ENCODE data around the gene SIDT2. TPM values are rescaled to one million over a fixed set of nuclear protein-coding genes. Genes with fewer than 3 reads are reported as not detected.

The SIDT2 gene
- polyA plus RNA-seq, 1 donor: 43.3 TPM

GRCh38 chr11:117189941-117190544, 11.5 kb downstream of the SIDT2 start:
- DNase-seq: no peak

DNA sequence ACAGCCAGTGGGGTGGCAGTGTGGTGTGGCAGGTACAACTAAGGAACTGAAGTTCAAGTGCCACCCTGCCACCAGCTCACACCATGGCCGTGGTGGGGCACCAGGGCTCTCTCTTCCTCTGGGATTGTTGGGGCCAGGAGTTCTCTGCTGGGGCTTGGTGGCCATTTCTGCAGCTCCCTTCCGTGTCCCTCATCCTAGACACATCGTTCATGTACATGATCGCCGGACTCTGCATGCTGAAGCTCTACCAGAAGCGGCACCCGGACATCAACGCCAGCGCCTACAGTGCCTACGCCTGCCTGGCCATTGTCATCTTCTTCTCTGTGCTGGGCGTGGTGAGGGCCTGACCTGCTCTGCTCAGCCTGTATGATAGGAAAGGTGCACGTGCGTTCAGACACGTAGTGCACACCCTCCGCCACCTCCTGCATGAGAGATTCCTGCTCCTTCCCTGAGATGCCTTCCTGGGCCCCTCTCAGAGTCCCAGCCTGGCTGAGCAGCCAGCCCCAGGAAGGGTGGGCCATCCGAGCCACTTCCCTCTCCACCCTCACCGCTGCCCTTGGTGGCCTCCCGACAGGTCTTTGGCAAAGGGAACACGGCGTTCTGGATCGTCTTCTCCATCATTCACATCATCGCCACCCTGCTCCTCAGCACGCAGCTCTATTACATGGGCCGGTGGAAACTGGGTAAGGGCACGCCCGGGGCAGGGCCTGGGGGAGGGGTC, 13.3 kb downstream of the SIDT2 start:
- DNase-seq: no peak

DNA sequence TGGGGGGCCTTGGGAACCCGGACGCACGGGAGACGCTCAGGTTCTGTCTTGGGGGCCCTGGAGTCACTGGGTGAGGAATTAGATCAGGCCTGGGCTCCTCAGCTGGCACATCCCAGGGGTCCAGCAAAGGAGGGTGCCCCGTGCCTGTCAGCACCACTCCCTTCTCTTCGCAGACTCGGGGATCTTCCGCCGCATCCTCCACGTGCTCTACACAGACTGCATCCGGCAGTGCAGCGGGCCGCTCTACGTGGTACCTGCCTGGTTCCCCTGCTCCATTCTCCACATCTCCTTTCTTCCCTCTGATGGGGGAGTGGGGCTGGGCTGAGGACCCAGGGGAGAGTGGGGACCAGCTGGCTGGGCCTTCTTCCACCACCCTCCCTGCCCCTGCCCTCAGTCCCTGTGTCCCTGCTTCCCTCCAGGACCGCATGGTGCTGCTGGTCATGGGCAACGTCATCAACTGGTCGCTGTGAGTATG, 13.9 kb downstream of the SIDT2 start:
- DNase-seq: no peak

DNA sequence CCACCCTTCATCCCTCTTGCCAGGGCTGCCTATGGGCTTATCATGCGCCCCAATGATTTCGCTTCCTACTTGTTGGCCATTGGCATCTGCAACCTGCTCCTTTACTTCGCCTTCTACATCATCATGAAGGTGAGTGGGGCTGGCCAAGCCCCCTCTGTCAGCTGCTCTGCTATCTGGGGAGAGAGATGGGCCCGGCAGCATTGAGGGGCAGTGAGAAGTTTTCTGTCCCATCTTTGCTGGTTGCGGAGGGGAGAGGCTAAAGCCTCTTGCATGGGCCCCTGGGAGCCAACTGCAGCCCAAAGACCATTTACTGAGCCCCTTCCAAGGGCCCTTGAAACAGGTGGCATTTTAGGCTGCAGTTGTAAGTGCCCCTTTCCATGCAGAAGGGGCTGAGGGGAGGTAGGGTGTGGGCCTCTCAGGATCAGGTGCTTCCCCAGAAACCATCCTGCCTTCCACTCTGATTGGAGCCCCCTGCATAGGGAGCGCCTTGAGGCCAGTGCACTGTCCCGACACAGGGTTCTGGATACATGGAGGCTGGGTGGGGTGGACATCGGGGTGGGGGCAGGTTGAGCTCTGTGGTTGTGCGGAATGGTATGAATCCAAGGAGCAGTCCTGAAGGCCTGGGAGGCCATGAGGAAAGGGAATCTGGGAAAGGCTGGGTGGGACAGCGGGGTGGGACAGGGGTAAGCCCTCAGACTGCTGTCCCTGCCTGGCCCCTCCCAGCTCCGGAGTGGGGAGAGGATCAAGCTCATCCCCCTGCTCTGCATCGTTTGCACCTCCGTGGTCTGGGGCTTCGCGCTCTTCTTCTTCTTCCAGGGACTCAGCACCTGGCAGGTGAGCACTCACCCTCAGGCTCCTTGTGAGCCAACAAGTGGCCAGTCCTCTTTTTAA, 14.8 kb downstream of the SIDT2 start:
- DNase-seq: no peak

DNA sequence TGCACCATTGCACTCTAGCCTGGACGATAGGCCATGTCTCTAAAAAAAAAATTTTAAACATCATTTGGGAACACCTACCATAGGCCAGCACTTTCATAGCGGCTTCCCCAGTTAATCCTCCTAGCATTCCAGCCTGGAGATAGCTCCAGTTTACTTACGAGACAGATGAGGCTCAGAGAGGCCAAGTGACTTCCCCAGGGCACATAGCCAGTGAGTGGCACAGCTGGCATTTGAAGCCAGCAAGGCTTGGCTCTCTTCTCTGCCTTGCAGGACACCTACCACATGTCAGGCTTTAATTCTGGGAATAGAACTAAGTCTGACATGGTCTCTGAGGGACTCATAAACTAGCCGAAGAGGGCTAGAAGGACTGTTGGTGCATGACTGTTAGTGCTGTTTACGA, 15.7 kb downstream of the SIDT2 start:
- no peak for DNase-seq

DNA sequence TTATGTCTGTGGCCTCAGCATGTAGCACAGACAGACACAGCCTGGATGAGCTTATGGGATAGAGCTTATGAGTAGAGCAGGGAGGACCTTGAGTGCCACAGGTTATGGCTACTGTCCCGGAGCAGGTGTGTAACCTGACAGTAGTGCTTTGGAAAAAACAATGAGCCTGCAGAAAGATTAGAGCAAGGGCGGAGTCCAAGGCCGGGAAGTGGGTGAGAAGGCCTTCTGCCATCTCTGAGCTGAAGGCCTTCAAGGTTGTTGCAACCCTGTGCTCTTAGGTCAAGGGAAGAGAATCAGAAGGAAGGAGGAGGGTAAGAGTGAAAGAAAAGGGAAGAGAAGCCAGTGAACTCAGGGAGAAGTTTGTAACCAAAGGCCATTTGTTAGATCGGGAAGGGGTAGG, 16.7 kb downstream of the SIDT2 start:
- no peak for DNase-seq

- DNase-seq: no peak
Observed at GRCh38 chr11:117195761-117196160, 17.2 kb downstream of the SIDT2 start.

GRCh38 chr11:117197006-117197405, 18.5 kb downstream of the SIDT2 start:
- DNase-seq: no peak

GRCh38 chr11:117197516-117198456, 19.2 kb downstream of the SIDT2 start:
- no peak for DNase-seq

DNA sequence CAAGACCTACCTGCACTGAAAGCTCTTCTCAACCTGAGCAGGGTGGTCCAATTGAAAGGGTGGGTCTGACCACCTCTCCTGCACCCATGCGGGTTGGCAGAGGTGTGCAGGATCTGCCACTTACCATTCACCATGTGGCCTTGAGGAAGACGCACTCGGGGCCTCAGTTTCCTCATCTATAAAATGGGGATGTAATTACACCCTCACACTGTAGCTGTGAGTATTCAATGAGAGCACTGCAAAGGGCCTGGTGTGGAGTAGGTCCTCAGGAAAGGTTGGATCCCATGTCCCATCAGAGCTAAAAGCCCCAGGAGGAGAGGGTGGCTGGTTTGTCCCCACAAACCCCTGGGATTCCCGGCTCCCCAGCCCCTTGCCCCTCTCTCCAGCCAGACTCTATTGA, 20.1 kb downstream of the SIDT2 start:
- no peak for DNase-seq

DNA sequence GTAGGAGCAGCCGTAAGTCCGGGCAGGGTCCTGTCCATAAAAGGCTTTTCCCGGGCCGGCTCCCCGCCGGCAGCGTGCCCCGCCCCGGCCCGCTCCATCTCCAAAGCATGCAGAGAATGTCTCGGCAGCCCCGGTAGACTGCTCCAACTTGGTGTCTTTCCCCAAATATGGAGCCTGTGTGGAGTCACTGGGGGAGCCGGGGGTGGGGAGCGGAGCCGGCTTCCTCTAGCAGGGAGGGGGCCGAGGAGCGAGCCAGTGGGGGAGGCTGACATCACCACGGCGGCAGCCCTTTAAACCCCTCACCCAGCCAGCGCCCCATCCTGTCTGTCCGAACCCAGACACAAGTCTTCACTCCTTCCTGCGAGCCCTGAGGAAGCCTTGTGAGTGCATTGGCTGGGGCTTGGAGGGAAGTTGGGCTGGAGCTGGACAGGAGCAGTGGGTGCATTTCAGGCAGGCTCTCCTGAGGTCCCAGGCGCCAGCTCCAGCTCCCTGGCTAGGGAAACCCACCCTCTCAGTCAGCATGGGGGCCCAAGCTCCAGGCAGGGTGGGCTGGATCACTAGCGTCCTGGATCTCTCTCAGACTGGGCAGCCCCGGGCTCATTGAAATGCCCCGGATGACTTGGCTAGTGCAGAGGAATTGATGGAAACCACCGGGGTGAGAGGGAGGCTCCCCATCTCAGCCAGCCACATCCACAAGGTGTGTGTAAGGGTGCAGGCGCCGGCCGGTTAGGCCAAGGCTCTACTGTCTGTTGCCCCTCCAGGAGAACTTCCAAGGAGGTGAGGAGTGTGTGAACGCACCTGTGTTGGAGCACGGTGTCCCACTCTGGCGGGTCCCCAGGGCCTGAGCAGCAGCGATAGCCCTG, 20.7 kb downstream of the SIDT2 start, which contains the start of gene TAGLN:
Gene TAGLN, plus strand, starts transcription at position 318 of the 863 bp plus-strand sequence. CDS start 3,644 bp downstream, outside the sequence.
- DNase-seq: peak; percentile 72

- DNase-seq: no peak
Observed at GRCh38 chr11:117199916-117200812, 21.6 kb downstream of the SIDT2 start.

DNA sequence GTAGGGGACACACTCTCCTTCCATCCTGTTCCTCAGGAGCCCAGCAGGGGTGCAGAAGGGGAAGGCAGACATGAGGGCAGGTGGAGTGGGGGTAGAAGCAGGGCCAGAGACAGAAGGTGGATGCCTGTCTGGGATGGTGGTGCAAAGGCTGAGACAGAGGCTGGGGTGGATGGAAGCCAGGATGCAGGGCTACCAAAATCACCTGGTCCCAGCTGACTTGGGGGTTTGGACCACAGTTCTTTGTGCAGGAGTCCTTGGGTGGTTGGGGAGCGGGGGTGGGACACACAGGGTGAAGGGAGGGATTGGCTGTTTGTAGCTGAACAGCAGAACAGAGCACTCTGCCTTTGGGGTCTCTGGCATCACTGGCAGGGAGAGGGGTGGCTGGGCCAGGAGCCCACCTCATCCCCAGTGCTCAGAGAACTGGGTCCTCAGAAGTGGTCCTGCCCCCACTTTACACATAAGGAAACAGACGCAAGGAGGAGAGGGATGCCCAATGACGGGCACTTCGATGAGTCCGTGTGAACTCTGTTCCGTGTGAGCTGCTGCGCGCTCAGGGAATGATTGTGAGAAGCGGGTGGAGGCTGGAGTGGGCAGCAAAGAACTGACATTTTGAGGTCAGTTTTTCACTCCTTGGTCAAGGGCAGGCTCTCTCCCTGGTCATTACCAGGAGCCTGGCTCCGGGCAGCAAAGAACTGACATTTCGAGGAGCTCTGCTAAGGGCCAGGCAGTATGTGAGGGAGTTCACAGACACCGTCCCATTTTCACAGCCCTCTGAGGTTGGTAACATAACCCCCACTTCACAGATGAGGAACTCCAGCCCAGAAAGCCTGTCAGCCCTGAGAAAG, 22.5 kb downstream of the SIDT2 start:
- DNase-seq: no peak

DNA sequence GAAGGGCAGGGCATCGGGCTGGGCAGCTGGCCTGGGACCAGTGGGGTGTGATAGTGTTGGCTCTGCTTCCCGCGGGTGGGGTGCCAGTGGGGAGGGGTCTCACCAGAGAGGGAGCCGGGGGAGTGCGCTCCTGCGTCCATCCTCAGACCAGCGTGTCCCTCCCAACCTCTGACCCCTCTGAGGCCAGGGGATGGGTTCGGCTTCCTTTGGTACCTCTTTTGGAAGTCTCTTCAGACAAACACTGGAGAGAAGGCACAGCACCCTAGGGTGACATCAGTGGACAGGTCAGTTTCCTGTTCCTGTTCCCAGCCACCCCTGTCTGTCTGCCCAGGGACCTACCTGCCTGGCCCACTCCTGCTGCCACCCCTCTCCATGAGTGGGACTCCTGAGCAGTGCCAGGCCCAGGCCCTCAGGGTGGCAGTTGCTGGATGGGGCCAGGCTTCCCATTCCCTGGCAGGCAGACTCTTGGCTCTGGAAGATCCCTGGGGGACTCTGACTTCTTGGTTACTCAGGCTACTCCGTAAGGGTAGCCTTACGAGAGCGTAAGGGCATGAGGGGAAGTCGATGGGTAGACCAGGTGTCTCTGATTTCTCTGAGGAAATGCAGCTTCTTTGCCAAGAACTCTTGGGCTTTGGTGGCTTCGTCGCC, 23.2 kb downstream of the SIDT2 start:
- DNase-seq: no peak

GRCh38 chr11:117202386-117203068, 24.0 kb downstream of the SIDT2 start:
- DNase-seq: no peak

DNA sequence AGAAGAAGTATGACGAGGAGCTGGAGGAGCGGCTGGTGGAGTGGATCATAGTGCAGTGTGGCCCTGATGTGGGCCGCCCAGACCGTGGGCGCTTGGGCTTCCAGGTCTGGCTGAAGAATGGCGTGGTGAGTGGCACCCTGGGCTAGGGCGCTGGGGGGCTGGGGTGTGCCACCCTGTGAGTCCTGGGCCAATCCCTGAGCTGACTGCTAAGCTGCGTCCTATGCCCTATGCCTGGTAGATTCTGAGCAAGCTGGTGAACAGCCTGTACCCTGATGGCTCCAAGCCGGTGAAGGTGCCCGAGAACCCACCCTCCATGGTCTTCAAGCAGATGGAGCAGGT, 24.5 kb downstream of the SIDT2 start:
- no peak for DNase-seq

DNA sequence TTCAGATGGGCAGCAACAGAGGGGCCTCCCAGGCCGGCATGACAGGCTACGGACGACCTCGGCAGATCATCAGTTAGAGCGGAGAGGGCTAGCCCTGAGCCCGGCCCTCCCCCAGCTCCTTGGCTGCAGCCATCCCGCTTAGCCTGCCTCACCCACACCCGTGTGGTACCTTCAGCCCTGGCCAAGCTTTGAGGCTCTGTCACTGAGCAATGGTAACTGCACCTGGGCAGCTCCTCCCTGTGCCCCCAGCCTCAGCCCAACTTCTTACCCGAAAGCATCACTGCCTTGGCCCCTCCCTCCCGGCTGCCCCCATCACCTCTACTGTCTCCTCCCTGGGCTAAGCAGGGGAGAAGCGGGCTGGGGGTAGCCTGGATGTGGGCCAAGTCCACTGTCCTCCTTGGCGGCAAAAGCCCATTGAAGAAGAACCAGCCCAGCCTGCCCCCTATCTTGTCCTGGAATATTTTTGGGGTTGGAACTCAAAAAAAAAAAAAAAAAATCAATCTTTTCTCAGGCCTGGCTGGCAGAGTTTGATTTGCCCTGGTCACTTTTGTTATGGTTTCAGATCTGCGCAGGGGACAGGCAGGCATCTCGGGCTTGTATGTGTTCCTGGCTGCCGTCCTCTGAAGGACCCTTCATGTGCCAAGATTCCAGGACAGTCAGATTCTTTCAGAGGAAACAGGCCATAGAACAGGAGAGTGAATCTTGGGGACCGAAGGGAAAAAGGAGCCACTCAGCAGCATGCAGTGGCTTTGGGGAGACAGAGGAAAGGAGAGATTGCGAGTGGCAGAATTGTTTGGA, 25.9 kb downstream of the SIDT2 start:
- DNase-seq: no peak

All from hindlimb muscle (tissue), 1 donor.